Naive thymus-derived CD4-positive, alpha-beta T cell (primary cell): ENCODE data around the gene DUSP9. TPM values are rescaled to one million over a fixed set of nuclear protein-coding genes. Genes with fewer than 3 reads are reported as not detected.
A peak's percentile ranks its signal among the peaks of the same experiment; 100 is the strongest.

Source experiments
- ATAC-seq: fragments of 150-1000 bp; cut with Tn5 transposase; 2 replicates; pipeline ENCODE4 v1.10.0; 2021; ENCODE audit warnings: mild to moderate bottlenecking, moderate library complexity
- CTCF ChIA-PET: fragments of 350-600 bp; sonication (Branson Sonifier 250); formaldehyde crosslinking; loops from one replicate; lab custom pipeline; 2021; ENCODE audit warnings: antibody characterized with exemption; lab: Charles Lee
- POLR2A ChIA-PET: fragments of 350-600 bp; sonication (Branson Sonifier 250); formaldehyde crosslinking; loops from one replicate; lab custom pipeline; 2021; ENCODE audit warnings: antibody characterized with exemption, inconsistent platforms; lab: Charles Lee
- DNase-seq, 9 donors: peaks; one replicate each; pipeline versions ENCODE4 v3.0.0 to v3.0.0-alpha.2; 2020 to 2022; ENCODE audit warnings: mixed read lengths in 1 of 9
- H3K27ac ChIP-seq: one replicate; pipeline ENCODE4 v1.7.0; 2013; ENCODE audit warnings: mild to moderate bottlenecking, low read depth, low read length, moderate library complexity
- H3K27me3 ChIP-seq, 2 donors: one replicate each; pipeline ENCODE4 v1.7.0; 2013; ENCODE audit warnings: low read length in 2 of 2, mild to moderate bottlenecking in 2 of 2, moderate library complexity in 2 of 2; ENCODE audit not compliant: control insufficient read depth in 2 of 2, insufficient read depth in 2 of 2
- H3K36me3 ChIP-seq, 3 experiments: 1 replicate in 2 of 3; 2 replicates in 1 of 3; pipeline ENCODE4 v1.7.0; 2013; ENCODE audit warnings: low read length in 3 of 3, mild to moderate bottlenecking in 3 of 3, moderate library complexity in 1 of 3; ENCODE audit not compliant: insufficient read depth in 3 of 3, control insufficient read depth in 2 of 3
- H3K4me1 ChIP-seq, 2 donors: one replicate each; pipeline ENCODE4 v1.7.0; 2013; ENCODE audit warnings: low read length in 2 of 2, mild to moderate bottlenecking in 2 of 2, moderate library complexity in 1 of 2; ENCODE audit not compliant: control insufficient read depth in 2 of 2, insufficient read depth in 2 of 2
- H3K4me3 ChIP-seq: 2 replicates; pipeline ENCODE4 v1.7.0; 2013; ENCODE audit warnings: mild to moderate bottlenecking, low read length
- H3K9me3 ChIP-seq, 3 experiments: 1 replicate in 2 of 3; 2 replicates in 1 of 3; pipeline ENCODE4 v1.7.0; 2013; ENCODE audit warnings: low read length in 3 of 3; ENCODE audit not compliant: control insufficient read depth in 2 of 3
- H3K27ac Mint-ChIP-seq, 9 donors: one replicate each; pipeline ENCODE4 v1.8.0; 2020 to 2022; ENCODE audit warnings: mixed read lengths in 9 of 9, mild to moderate bottlenecking in 8 of 9, moderate library complexity in 5 of 9, inconsistent platforms in 2 of 9
- H3K27me3 Mint-ChIP-seq, 5 donors: one replicate each; pipeline ENCODE4 v1.8.0; 2021 to 2022; ENCODE audit warnings: mixed read lengths in 5 of 5, mild to moderate bottlenecking in 1 of 5
- H3K36me3 Mint-ChIP-seq, 5 donors: one replicate each; pipeline ENCODE4 v1.8.0; 2020 to 2022; ENCODE audit warnings: mixed read lengths in 5 of 5, mild to moderate bottlenecking in 3 of 5, inconsistent platforms in 1 of 5
- H3K4me1 Mint-ChIP-seq, 7 donors: one replicate each; pipeline ENCODE4 v1.8.0; 2020 to 2022; ENCODE audit warnings: mixed read lengths in 7 of 7, mild to moderate bottlenecking in 3 of 7, inconsistent platforms in 1 of 7
- H3K4me3 Mint-ChIP-seq, 10 donors: one replicate each; pipeline ENCODE4 v1.8.0; 2020 to 2022; ENCODE audit warnings: mild to moderate bottlenecking in 10 of 10, mixed read lengths in 10 of 10, moderate library complexity in 6 of 10, inconsistent platforms in 2 of 10
- H3K9me3 Mint-ChIP-seq, 11 donors: one replicate each; pipeline ENCODE4 v1.8.0; 2020 to 2022; ENCODE audit warnings: mixed read lengths in 11 of 11, mild to moderate bottlenecking in 4 of 11, inconsistent platforms in 1 of 11, moderate library complexity in 1 of 11
- intact Hi-C, 2 donors: fragments of 100-400 bp; cut with micrococcal nuclease; formaldehyde crosslinking; loops; one replicate each; pipeline ENCODE4 v1.15.1; 2023
- polyA plus RNA-seq, 2 donors: library from polyadenylated mRNA; unstranded; fragments of 300-500 nt; fragmentation: Illumina TruSeq; gene quantifications; one replicate each; pipeline ENCODE4 v1.2.3, GENCODE V29; 2021
- total RNA-seq, 6 experiments: library from RNA in 5 of 6; stranded (reverse) in 5 of 6; gene quantifications; 1 replicate in 5 of 6; 2 replicates in 1 of 6; pipeline ENCODE4 v1.2.3 and lab custom pipeline; 2021 to 2026

DUSP9 gene
- total and polyA plus RNA-seq, 7 experiments from 2014 or later, result not detected

- Histone ChIP-seq H3K4me3 (no peak overlapping the region), H3K27me3 (no peaks in the 10 kb centered on the region), H3K9me3 (no peaks in the 10 kb centered on the region), H3K36me3 (peaks cover 0 to 4% (median 0%) of the 10 kb centered on the region in 3 experiments), H3K4me1 (peaks cover 0 to 5% of the 10 kb centered on the region in 2 donors), H3K27ac (no peak overlapping the region)
- Mint-ChIP-seq H3K4me1 (peaks cover 0 to 19% (median 10%) of the 10 kb centered on the region in 7 donors), H3K9me3 (peaks cover 0 to 2% (median 0%) of the 10 kb centered on the region in 11 donors), H3K4me3 (peak overlapping the region in 4 of 10 donors; percentile 27 to 50 (median 32)), H3K27me3 (peaks cover 0 to 10% (median 0%) of the 10 kb centered on the region in 5 donors), H3K36me3 (peaks cover 0 to 2% (median 0%) of the 10 kb centered on the region in 5 donors), H3K27ac (no peak overlapping the region)
- ATAC-seq (no peak), DNase-seq (no peak)
- intact Hi-C loops, result loop anchor here (1.0 to 2.0 kb wide), 2 partner anchors 10 to 54 kb away; partner anchors contain the start of gene CCNQ (in 2 of the 2)
- ChIA-PET CTCF (interaction anchor here (0.6 to 2.2 kb wide), 5 partner anchors 8 to 358 kb away, joined by 3 to 15 read pairs (median 6); no protein-coding TSS in a partner anchor), POLR2A (interaction anchor here (0.7 kb wide), 1 partner anchor 53 kb away, joined by 3 read pairs; no protein-coding TSS in a partner anchor)
Measured at GRCh38 chrX:153608806-153609205, 38.2 kb upstream of the DUSP9 start.

DNA sequence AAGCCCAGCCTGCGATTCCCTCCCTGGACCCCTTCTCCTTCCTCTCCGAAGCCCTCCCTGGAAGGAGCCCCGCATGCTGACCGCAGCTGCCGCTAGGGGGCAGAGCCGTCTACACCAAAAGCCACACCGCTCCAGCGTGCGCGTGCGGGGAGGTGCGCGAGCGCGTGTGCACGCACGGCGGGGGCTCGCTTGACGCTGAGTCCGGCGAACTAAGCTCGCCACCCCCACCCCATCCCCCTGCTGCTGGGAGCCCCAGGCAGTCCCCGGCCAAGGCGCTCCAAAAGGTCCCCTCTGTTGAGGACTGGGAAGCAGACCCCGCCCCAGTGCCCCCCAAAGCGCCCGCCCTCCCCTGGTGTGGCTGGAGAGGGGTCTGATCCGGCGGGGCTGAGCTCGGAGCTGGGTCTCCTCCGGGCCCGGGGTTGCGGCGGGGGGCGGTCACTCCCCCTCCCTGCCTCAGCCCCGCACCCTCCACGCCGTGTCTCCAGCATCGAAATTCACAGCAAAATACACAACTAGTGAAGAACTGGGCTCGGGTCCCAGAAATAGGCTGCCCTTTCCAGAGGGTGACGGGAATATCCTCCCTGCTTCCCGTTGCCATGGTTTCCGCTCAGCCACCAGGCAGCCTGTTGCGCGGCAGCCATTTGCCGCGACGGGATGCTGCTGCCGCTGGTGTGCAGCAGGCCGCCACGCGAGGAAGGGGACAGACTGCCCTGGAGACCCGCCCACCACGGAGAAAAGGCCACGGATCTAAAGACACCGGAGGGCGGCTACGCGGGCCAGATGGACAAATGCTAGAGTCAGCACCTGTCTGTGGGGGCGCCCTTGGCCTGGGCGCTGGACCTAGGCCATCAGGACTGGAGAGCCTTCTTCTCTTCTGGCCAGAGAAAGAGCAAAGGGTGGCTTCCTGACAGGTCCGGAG lies 36.8 kb upstream of the DUSP9 start:
- Mint-ChIP-seq H3K4me1 (peaks cover 2 to 15% (median 9%) of the 10 kb centered on the region in 7 donors), H3K27me3 (peaks cover 0 to 18% (median 0%) of the 10 kb centered on the region in 5 donors)
- peak; percentile 96 for ATAC-seq

GRCh38 chrX:153610836-153611213 lies 36.2 kb upstream of the DUSP9 start:
- Mint-ChIP-seq H3K36me3 (no peaks in the 10 kb centered on the region), H3K27ac (peak overlapping the region in 6 of 9 donors; percentile 68 to 86 (median 78)), H3K4me1 (peaks cover 5 to 19% (median 11%) of the 10 kb centered on the region in 7 donors), H3K27me3 (peaks cover 0 to 24% (median 0%) of the 10 kb centered on the region in 5 donors), H3K4me3 (peak overlapping the region; percentile 77 to 87 (median 85)), H3K9me3 (peaks cover 0 to 10% (median 0%) of the 10 kb centered on the region in 11 donors)
- peaks cover 0 to 4% (median 0%) of the 10 kb centered on the region in 3 experiments for H3K36me3 ChIP-seq
- intact Hi-C loops, result loop anchor here (1.0 to 5.0 kb wide), 8 partner anchors 34 to 653 kb away; partner anchors contain the start of genes DUSP9 (in 1 of the 2) and HAUS7 (in 1 of the 2)
- H3K27ac ChIP-seq, result no peak overlapping the region
- H3K9me3 ChIP-seq, result no peaks in the 10 kb centered on the region
- peak overlapping the region; percentile 44 for H3K4me3 ChIP-seq
- POLR2A ChIA-PET, result no interaction called here
- CTCF ChIA-PET, result interaction anchor here (2.2 kb wide), 1 partner anchor 10 kb away, joined by 15 read pairs; no protein-coding TSS in a partner anchor
- DNase-seq, result no peak
- H3K4me1 ChIP-seq, result peaks cover 0 to 5% of the 10 kb centered on the region in 2 donors
- H3K27me3 ChIP-seq, result no peaks in the 10 kb centered on the region
- no peak for ATAC-seq

More for the DNA sequence above, 36.8 kb upstream of the DUSP9 start:
- Mint-ChIP-seq H3K9me3 (peaks cover 0 to 10% (median 0%) of the 10 kb centered on the region in 11 donors), H3K4me3 (peak overlapping the region; percentile 77 to 87 (median 85)), H3K36me3 (no peaks in the 10 kb centered on the region), H3K27ac (peak overlapping the region; percentile 41 to 86 (median 76))
- DNase-seq, result peak; percentile 58 to 78 (median 71)
- Histone ChIP-seq H3K36me3 (peaks cover 0 to 4% (median 0%) of the 10 kb centered on the region in 3 experiments), H3K27me3 (no peaks in the 10 kb centered on the region), H3K4me3 (peak overlapping the region; percentile 44), H3K27ac (peak overlapping the region; percentile 60), H3K4me1 (peaks cover 0 to 5% of the 10 kb centered on the region in 2 donors), H3K9me3 (no peaks in the 10 kb centered on the region)
- CTCF ChIA-PET, result interaction anchor here (0.6 to 2.2 kb wide), 8 partner anchors 10 to 71 kb away, joined by 3 to 15 read pairs (median 4); no protein-coding TSS in a partner anchor
- POLR2A ChIA-PET, result interaction anchor here (0.6 to 1.2 kb wide), 2 partner anchors 10 to 37 kb away, joined by 3 to 10 read pairs; partner anchors contain the start of gene DUSP9
- intact Hi-C loops, result loop anchor here (1.0 to 5.0 kb wide), 10 partner anchors 11 to 652 kb away; partner anchors contain the start of genes CCNQ (in 2 of the 2), DUSP9 (in 1 of the 2) and HAUS7 (in 1 of the 2)

DNA sequence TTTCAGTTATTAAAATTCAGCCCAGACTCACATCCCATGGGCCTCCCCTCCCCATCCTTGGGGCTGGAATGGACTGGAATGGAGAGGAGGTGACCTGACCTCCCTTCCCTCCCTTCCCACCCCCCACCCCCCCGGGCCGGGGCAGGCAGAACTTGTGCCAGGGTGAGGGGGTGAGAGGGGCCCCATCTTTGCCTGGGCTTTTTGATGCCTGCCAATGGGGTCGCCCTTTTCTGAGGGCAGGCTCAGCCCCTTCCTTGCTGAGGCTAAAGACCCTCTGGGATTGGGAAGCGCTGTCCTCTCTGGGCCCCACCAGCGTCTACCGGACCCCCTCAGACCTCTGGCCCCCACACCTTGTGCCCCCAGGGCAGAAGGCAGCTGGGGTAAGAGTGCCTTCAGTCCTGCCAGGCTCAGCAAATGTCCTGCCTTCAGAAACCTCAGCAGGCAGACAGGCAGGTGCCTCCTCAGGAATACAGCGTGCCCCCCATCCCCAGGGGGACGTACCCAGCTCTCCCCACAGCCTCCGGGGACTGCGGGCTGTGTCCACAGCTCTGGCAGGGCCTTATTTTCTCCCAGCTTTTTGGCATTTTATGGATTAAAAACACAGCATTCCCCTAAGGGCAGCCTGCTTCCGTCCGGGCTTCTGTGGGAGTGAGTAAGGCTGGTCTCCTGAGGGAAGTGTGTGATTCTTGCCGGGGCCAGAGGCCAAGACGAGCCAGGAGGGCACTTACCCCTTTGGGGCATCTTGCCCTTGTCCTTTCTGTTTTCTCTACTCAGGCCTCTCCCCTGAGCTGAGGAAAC lies 35.5 kb upstream of the DUSP9 start:
- peaks cover 5 to 19% (median 11%) of the 10 kb centered on the region in 7 donors for H3K4me1 Mint-ChIP-seq
- peak overlapping the region in 1 of 9 donors; percentile 62 for H3K27ac Mint-ChIP-seq
- Histone ChIP-seq H3K4me3 (no peak overlapping the region), H3K27me3 (no peaks in the 10 kb centered on the region), H3K9me3 (no peaks in the 10 kb centered on the region), H3K4me1 (peaks cover 0 to 5% of the 10 kb centered on the region in 2 donors), H3K27ac (no peak overlapping the region), H3K36me3 (peaks cover 0 to 4% (median 0%) of the 10 kb centered on the region in 3 experiments)
- ChIA-PET CTCF (interaction anchor here (0.6 to 0.7 kb wide), 3 partner anchors 13 to 862 kb away, joined by 3 to 7 read pairs (median 3); no protein-coding TSS in a partner anchor), POLR2A (no interaction called here)
- ATAC-seq, result no peak
- DNase-seq, result no peak
- peaks cover 0 to 10% (median 0%) of the 10 kb centered on the region in 11 donors for H3K9me3 Mint-ChIP-seq
- H3K4me3 Mint-ChIP-seq, result peak overlapping the region in 2 of 10 donors; percentile 56 to 87
- intact Hi-C loops, result loop anchor here (2.0 to 5.0 kb wide), 3 partner anchors 34 to 57 kb away; partner anchors contain the start of gene DUSP9 (in 1 of the 2)
- no peaks in the 10 kb centered on the region for H3K36me3 Mint-ChIP-seq
- peaks cover 0 to 27% (median 0%) of the 10 kb centered on the region in 5 donors for H3K27me3 Mint-ChIP-seq

DNA sequence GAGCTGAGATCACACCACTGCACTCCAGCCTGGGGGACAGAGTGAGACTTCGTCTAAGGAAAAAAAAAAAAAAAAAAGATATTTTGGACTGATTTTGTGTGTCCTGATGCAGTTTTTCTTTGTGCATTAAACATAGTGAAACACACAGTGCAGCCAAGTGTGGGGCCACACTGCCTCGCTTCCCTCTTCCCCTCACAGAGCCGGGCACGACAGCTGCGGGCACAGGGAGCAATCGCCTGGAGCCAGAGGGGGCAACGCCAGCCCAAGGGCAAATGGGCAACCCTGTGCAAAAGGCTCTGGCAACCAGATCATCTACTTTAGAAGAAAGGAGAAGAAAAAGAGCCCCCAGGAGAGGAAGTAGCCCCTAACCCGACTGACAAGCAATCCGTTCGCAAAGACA lies 34.6 kb upstream of the DUSP9 start:
- H3K27me3 ChIP-seq, result no peaks in the 10 kb centered on the region
- no peaks in the 10 kb centered on the region for H3K9me3 ChIP-seq
- Mint-ChIP-seq H3K27ac (peak overlapping the region in 2 of 9 donors; percentile 17 to 55), H3K4me3 (peak overlapping the region in 1 of 10 donors; percentile 56), H3K36me3 (no peaks in the 10 kb centered on the region), H3K4me1 (peaks cover 5 to 19% (median 11%) of the 10 kb centered on the region in 7 donors), H3K9me3 (peaks cover 0 to 10% (median 0%) of the 10 kb centered on the region in 11 donors), H3K27me3 (peaks cover 0 to 25% (median 0%) of the 10 kb centered on the region in 5 donors)
- DNase-seq (no peak), ATAC-seq (no peak)
- H3K4me3 ChIP-seq, result no peak overlapping the region
- no peak overlapping the region for H3K27ac ChIP-seq
- peaks cover 0 to 5% of the 10 kb centered on the region in 2 donors for H3K4me1 ChIP-seq
- ChIA-PET CTCF (interaction anchor here (0.7 kb wide), 1 partner anchor 861 kb away, joined by 3 read pairs; no protein-coding TSS in a partner anchor), POLR2A (no interaction called here)
- intact Hi-C loops, result loop anchor here (5.0 kb wide), 2 partner anchors 35 kb away; partner anchors contain the start of gene DUSP9 (in 1 of the 2)
- H3K36me3 ChIP-seq, result peaks cover 0 to 4% (median 0%) of the 10 kb centered on the region in 3 experiments
